MM.1S (cell line): ENCODE data around the gene BIRC3.

ENCODE experiments used
- DNase-seq: peaks from one replicate; pipeline ENCODE4 v3.0.0-alpha.2; 2015
- H2AFZ ChIP-seq: fragments of 300-600 bp; sonication (generic); 2 replicates; pipeline ENCODE4 v1.6.0; 2016; ENCODE audit warnings: antibody characterized with exemption, low read length
- H3F3A ChIP-seq: fragments of 300-600 bp; sonication (generic); 2 replicates; pipeline ENCODE4 v1.6.1; 2016; ENCODE audit warnings: mild to moderate bottlenecking, antibody characterized with exemption, low read length, moderate library complexity, mixed read lengths; ENCODE audit not compliant: insufficient read depth
- H3K27ac ChIP-seq: fragments of 300-600 bp; sonication (generic); 2 replicates; pipeline ENCODE4 v1.5.1; 2016; ENCODE audit warnings: mild to moderate bottlenecking, low read length
- H3K27me3 ChIP-seq: fragments of 300-600 bp; sonication (generic); replicated peaks from 2 replicates; pipeline ENCODE4 v1.6.0; 2016; ENCODE audit warnings: low read length; ENCODE audit not compliant: insufficient read depth
- H3K36me3 ChIP-seq: fragments of 300-600 bp; sonication (generic); replicated peaks from 2 replicates; pipeline ENCODE4 v1.6.1; 2016; ENCODE audit warnings: mild to moderate bottlenecking, low read length, mixed read lengths; ENCODE audit not compliant: insufficient read depth
- H3K4me1 ChIP-seq: fragments of 300-600 bp; sonication (generic); 2 replicates; pipeline ENCODE4 v1.6.1; 2016; ENCODE audit warnings: low read length, mixed read lengths
- H3K4me2 ChIP-seq: fragments of 300-600 bp; sonication (generic); 2 replicates; pipeline ENCODE4 v1.6.0; 2016; ENCODE audit warnings: low read depth, low read length
- H3K4me3 ChIP-seq: fragments of 300-600 bp; sonication (generic); 2 replicates; pipeline ENCODE4 v1.5.1; 2016; ENCODE audit warnings: low read length, mixed read lengths
- H3K79me2 ChIP-seq: fragments of 300-600 bp; sonication (generic); 2 replicates; pipeline ENCODE4 v1.6.1; 2016; ENCODE audit warnings: mixed run types, low read length, mixed read lengths
- H3K9ac ChIP-seq: fragments of 300-600 bp; sonication (generic); 2 replicates; pipeline ENCODE4 v1.6.1; 2016; ENCODE audit warnings: low read length, mixed read lengths
- H3K9me2 ChIP-seq: fragments of 300-600 bp; sonication (generic); replicated peaks from 2 replicates; pipeline ENCODE4 v1.6.1; 2016; ENCODE audit warnings: mild to moderate bottlenecking, low read length, mixed read lengths; ENCODE audit not compliant: insufficient read depth
- H3K9me3 ChIP-seq: fragments of 300-600 bp; sonication (generic); replicated peaks from 2 replicates; pipeline ENCODE4 v1.6.1; 2016; ENCODE audit warnings: mild to moderate bottlenecking, low read length, mixed read lengths; ENCODE audit not compliant: insufficient read depth
- H4K20me1 ChIP-seq: fragments of 300-600 bp; sonication (generic); 2 replicates; pipeline ENCODE4 v1.6.1; 2016; ENCODE audit warnings: mild to moderate bottlenecking, low read length, moderate library complexity, mixed read lengths; ENCODE audit not compliant: insufficient read depth
- CTCF ChIP-seq: fragments of 300-600 bp; sonication (generic); IDR thresholded peaks from 2 replicates; pipeline ENCODE4 v1.5.1; 2016; ENCODE audit warnings: antibody characterized with exemption, low read length, mixed read lengths
- EZH2 ChIP-seq: fragments of 300-600 bp; sonication (generic); optimal IDR thresholded peaks from 2 replicates; pipeline ENCODE3; 2017; ENCODE audit warnings: low read depth, mild to moderate bottlenecking, antibody characterized with exemption, low read length, mixed read lengths
- EZH2phosphoT487 ChIP-seq: fragments of 300-600 bp; sonication (generic); IDR thresholded peaks from 2 replicates; pipeline ENCODE4 v1.6.1; 2018; ENCODE audit warnings: antibody characterized with exemption, low read length

BIRC3 gene

GRCh38 chr11:102325088-102325487 lies 7.8 kb downstream of the BIRC3 start:
- 0 out of 2 replicates have a peak, but pooled peaks cover 3% of the 10 kb centered on the region for H3F3A ChIP-seq
- no peak overlapping the region for H3K9ac ChIP-seq
- peaks cover 51% of the 10 kb centered on the region for H3K79me2 ChIP-seq
- H4K20me1 ChIP-seq = no peaks in the 10 kb centered on the region
- H3K27ac ChIP-seq = no peak overlapping the region
- no peak overlapping the region for H3K4me2 ChIP-seq
- no peak for DNase-seq
- no peaks in the 10 kb centered on the region for H3K9me3 ChIP-seq
- no peaks in the 10 kb centered on the region for H3K9me2 ChIP-seq
- H3K4me3 ChIP-seq = no peak overlapping the region
- H3K4me1 ChIP-seq = peaks cover 27% of the 10 kb centered on the region
- no peak overlapping the region for H2AFZ ChIP-seq
- TF ChIP-seq EZH2phosphoT487 (no peak), EZH2 (no peak), CTCF (no peak)
- H3K27me3 ChIP-seq = no peaks in the 10 kb centered on the region
- H3K36me3 ChIP-seq = peaks cover 14% of the 10 kb centered on the region

GRCh38 chr11:102328748-102329147 lies 11.5 kb downstream of the BIRC3 start:
- Histone ChIP-seq H3K9ac (no peak overlapping the region), H3K36me3 (peaks cover 14% of the 10 kb centered on the region), H3K27ac (no peak overlapping the region), H3K4me3 (no peak overlapping the region), H3K79me2 (peaks cover 16% of the 10 kb centered on the region), H3K9me2 (no peaks in the 10 kb centered on the region), H4K20me1 (no peaks in the 10 kb centered on the region), H2AFZ (no peak overlapping the region), H3K4me2 (no peak overlapping the region), H3K27me3 (no peaks in the 10 kb centered on the region), H3K9me3 (no peaks in the 10 kb centered on the region), H3F3A (0 out of 2 replicates have a peak, but pooled peaks cover 3% of the 10 kb centered on the region), H3K4me1 (no peaks in the 10 kb centered on the region)
- TF ChIP-seq EZH2phosphoT487 (no peak), EZH2 (no peak), CTCF (no peak)
- DNase-seq = no peak

GRCh38 chr11:102330231-102330630 lies 12.9 kb downstream of the BIRC3 start:
- Histone ChIP-seq H3K9me2 (no peaks in the 10 kb centered on the region), H3K4me3 (no peak overlapping the region), H4K20me1 (no peaks in the 10 kb centered on the region), H3K27ac (no peak overlapping the region), H3K27me3 (no peaks in the 10 kb centered on the region), H3K36me3 (peaks cover 12% of the 10 kb centered on the region), H3K9ac (no peak overlapping the region), H3K4me1 (no peaks in the 10 kb centered on the region), H2AFZ (no peak overlapping the region), H3K4me2 (no peak overlapping the region), H3K79me2 (peaks cover 2% of the 10 kb centered on the region; the same call in 1 of the 2 replicates), H3F3A (0 out of 2 replicates have a peak, but pooled peaks cover 3% of the 10 kb centered on the region), H3K9me3 (no peaks in the 10 kb centered on the region)
- DNase-seq = no peak
- TF ChIP-seq CTCF (no peak), EZH2phosphoT487 (no peak), EZH2 (no peak)
